NCI-H226 (cell line): Measurements from ENCODE around the gene CTSK.
"Not testable (repeated sequence)": the region's sequence is repeated elsewhere in the genome, so short reads cannot be mapped to it uniquely, and the experiment has no call there.

Source experiments
- DNase-seq: peaks from one replicate; pipeline ENCODE4 v3.0.0-alpha.2; 2015

The CTSK gene

GRCh38 chr1:150804671-150805070 lies 3.4 kb downstream of the CTSK start:
- DNase-seq = no peak

- DNase-seq = no peak
These were observed 9.0 kb downstream of the CTSK start for GRCh38 chr1:150799089-150799488.

GRCh38 chr1:150798525-150798924 lies 9.5 kb downstream of the CTSK start:
- DNase-seq = no peak

- no peak for DNase-seq
These were observed 11.7 kb downstream of the CTSK start for GRCh38 chr1:150796374-150796773.

- DNase-seq = not testable (repeated sequence)
These were observed 14.3 kb downstream of the CTSK start for GRCh38 chr1:150793778-150794177.

GRCh38 chr1:150793221-150793620 lies 14.8 kb downstream of the CTSK start:
- DNase-seq = no peak

- DNase-seq = no peak
These were observed 16.5 kb downstream of the CTSK start for GRCh38 chr1:150791585-150791984.

- no peak for DNase-seq
These were observed 18.7 kb downstream of the CTSK start for GRCh38 chr1:150789396-150789795.

GRCh38 chr1:150788946-150789345 lies 19.1 kb downstream of the CTSK start:
- DNase-seq = no peak

- DNase-seq = no peak
These were observed 20.6 kb downstream of the CTSK start for GRCh38 chr1:150787455-150787854.

- no peak for DNase-seq
These were observed 27.6 kb downstream of the CTSK start for GRCh38 chr1:150780510-150780909.

- no peak for DNase-seq
These were observed 29.7 kb downstream of the CTSK start for GRCh38 chr1:150778409-150778808.

- DNase-seq = no peak
These were observed 30.5 kb downstream of the CTSK start for GRCh38 chr1:150777544-150777943.

- not testable (repeated sequence) for DNase-seq
These were observed 32.0 kb downstream of the CTSK start for GRCh38 chr1:150775931-150776505.

GRCh38 chr1:150775276-150775675 lies 32.8 kb downstream of the CTSK start:
- no peak for DNase-seq

- DNase-seq = no peak
These were observed 35.7 kb downstream of the CTSK start for GRCh38 chr1:150772326-150772725.

- not testable (repeated sequence) for DNase-seq
These were observed 40.4 kb downstream of the CTSK start for GRCh38 chr1:150767704-150768103.

GRCh38 chr1:150765977-150766301 lies 42.1 kb downstream of the CTSK start:
- not testable (repeated sequence) for DNase-seq

GRCh38 chr1:150765296-150765976 lies 42.6 kb downstream of the CTSK start, which contains the start of gene CTSS:
Gene CTSS, minus strand, starts transcription at chr1:150765778. Its CDS starts 1,015 bp downstream, at chr1:150764763.
- DNase-seq = no peak

GRCh38 chr1:150764617-150765101 lies 43.4 kb downstream of the CTSK start:
- DNase-seq = peak; percentile 41

GRCh38 chr1:150763018-150763417 lies 45.0 kb downstream of the CTSK start:
- DNase-seq = no peak

GRCh38 chr1:150762552-150762951 lies 45.5 kb downstream of the CTSK start:
- no peak for DNase-seq

- DNase-seq = no peak
These were observed 46.3 kb downstream of the CTSK start for GRCh38 chr1:150761801-150762200.

GRCh38 chr1:150760013-150760412 lies 48.0 kb downstream of the CTSK start:
- no peak for DNase-seq

- DNase-seq = no peak
These were observed 54.6 kb downstream of the CTSK start for GRCh38 chr1:150753416-150753815.
